Measurements from ENCODE around the gene AQP6.
A peak's percentile ranks its signal among the peaks of the same experiment; 100 is the strongest.

The AQP6 gene

GRCh38 chr12:49941556-49942511, 30.9 kb upstream of the AQP6 start:
- 0 out of 2 replicates have a peak, but pooled peaks have one; percentile 50 for TF ChIP-seq ZBTB7A (IDR thresholded peaks at IDR 0.05; ENCODE audit: low read depth)
- no peak for TF ChIP-seq TAF1 (IDR thresholded peaks at IDR 0.05; ENCODE audit: low read depth)
- peak; percentile 41 for TF ChIP-seq TEAD4 (IDR thresholded peaks at IDR 0.05)
- 0 out of 2 replicates have a peak, but pooled peaks have one; percentile 35 for TF ChIP-seq YY1 (IDR thresholded peaks at IDR 0.05; ENCODE audit: low read depth)
- TF ChIP-seq MAX (IDR thresholded peaks at IDR 0.05) = peak; percentile 67
- TF ChIP-seq NFIC (IDR thresholded peaks at IDR 0.05) = peak; percentile 17; the same call in 1 of the 2 replicates
- no peak for TF ChIP-seq RAD21 (IDR thresholded peaks at IDR 0.05; ENCODE audit: low read depth)
- TF ChIP-seq TCF12 (IDR thresholded peaks at IDR 0.05; ENCODE audit: low read depth) = peak; percentile 17; the same call in 1 of the 2 replicates

DNA sequence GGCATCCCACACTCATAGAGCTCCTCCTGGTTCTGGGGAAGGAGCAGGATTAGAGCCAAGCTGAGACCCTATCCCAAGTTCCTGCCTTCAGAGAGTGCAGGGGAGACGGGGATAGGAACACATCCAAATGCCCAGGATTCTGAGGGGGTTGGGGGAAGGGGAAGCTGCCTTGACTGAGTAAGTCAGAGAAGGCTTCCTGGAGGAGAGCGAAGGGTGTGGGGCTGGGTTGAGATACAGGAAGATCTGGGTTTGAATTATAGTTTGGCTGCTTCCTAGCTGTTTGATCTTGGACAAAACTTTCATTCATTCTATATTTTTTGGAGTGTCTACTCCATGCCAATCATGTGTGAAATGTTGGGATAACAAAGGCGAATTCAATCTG, 30.2 kb upstream of the AQP6 start:
- TF ChIP-seq CEBPB (IDR thresholded peaks at IDR 0.05) = no peak
- TF ChIP-seq MAX (IDR thresholded peaks at IDR 0.05) = no peak
- no peak for TF ChIP-seq FOXM1 (IDR thresholded peaks at IDR 0.05; ENCODE audit: borderline replicate concordance, low read depth)
- TF ChIP-seq TCF12 (IDR thresholded peaks at IDR 0.05; ENCODE audit: low read depth) = no peak
- TF ChIP-seq, protein P1, sequence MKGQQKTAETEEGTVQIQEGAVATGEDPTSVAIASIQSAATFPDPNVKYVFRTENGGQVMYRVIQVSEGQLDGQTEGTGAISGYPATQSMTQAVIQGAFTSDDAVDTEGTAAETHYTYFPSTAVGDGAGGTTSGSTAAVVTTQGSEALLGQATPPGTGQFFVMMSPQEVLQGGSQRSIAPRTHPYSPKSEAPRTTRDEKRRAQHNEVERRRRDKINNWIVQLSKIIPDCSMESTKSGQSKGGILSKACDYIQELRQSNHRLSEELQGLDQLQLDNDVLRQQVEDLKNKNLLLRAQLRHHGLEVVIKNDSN (IDR thresholded peaks at IDR 0.05) = no peak
- TF ChIP-seq EGR1 (IDR thresholded peaks at IDR 0.05) = no peak
- TF ChIP-seq ZBTB7A (IDR thresholded peaks at IDR 0.05; ENCODE audit: low read depth) = no peak
- no peak for TF ChIP-seq NFIC (IDR thresholded peaks at IDR 0.05)
- TF ChIP-seq EP300 (IDR thresholded peaks at IDR 0.05; ENCODE audit: borderline replicate concordance) = no peak
- TF ChIP-seq YY1 (IDR thresholded peaks at IDR 0.05; ENCODE audit: low read depth) = no peak
- no peak for TF ChIP-seq RAD21 (IDR thresholded peaks at IDR 0.05; ENCODE audit: low read depth)
- TF ChIP-seq TEAD4 (IDR thresholded peaks at IDR 0.05) = no peak
- no peak for TF ChIP-seq TAF1 (IDR thresholded peaks at IDR 0.05; ENCODE audit: low read depth)
- TF ChIP-seq CREB1 (IDR thresholded peaks at IDR 0.05; ENCODE audit: low read depth) = no peak
- no peak for TF ChIP-seq REST (IDR thresholded peaks at IDR 0.05; ENCODE audit: low read depth)

DNA sequence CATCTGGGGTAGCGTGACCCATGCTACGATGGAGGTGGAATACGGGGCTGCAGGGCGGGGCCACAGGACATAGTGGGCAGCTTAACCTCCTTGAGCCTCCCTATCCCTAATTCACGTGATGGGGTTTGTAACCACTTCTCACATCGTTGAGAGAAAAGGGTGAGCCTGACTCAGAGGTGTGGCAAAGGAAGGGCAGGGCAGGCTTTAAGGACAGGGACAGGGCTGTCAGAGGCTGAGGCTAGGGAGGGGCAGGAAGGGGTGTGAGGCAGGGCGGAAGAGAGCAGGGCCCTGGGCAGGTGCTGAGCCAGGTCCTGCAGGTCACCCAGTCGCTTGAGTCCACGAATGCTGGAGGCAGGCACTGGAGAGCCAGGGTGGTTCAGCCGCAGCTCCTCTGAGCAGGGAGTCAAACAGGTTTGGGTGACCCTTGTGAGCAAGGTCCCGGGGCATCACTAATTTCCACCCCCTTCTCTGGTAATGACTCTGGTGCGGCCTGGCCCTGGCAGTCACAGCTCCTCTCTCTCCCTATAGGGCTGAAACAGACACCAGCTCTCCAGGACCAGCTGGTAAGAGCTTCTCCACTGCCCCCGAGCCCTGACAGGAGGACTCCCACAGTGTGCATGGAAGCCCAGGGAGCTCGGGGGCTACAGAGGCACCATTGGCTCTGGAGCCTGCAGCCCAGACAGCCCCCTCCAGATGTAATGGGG, 29.7 kb upstream of the AQP6 start:
- TF ChIP-seq EGR1 (IDR thresholded peaks at IDR 0.05) (no peak), MAX (IDR thresholded peaks at IDR 0.05) (no peak), REST (IDR thresholded peaks at IDR 0.05; ENCODE audit: low read depth) (no peak), EP300 (IDR thresholded peaks at IDR 0.05; ENCODE audit: borderline replicate concordance) (no peak), CEBPB (IDR thresholded peaks at IDR 0.05) (no peak), TCF12 (IDR thresholded peaks at IDR 0.05; ENCODE audit: low read depth) (no peak), TEAD4 (IDR thresholded peaks at IDR 0.05) (no peak), ZBTB7A (IDR thresholded peaks at IDR 0.05; ENCODE audit: low read depth) (no peak), YY1 (IDR thresholded peaks at IDR 0.05; ENCODE audit: low read depth) (no peak), RAD21 (IDR thresholded peaks at IDR 0.05; ENCODE audit: low read depth) (no peak), FOXM1 (IDR thresholded peaks at IDR 0.05; ENCODE audit: borderline replicate concordance, low read depth) (no peak), TAF1 (IDR thresholded peaks at IDR 0.05; ENCODE audit: low read depth) (no peak), CREB1 (IDR thresholded peaks at IDR 0.05; ENCODE audit: low read depth) (no peak)
- TF ChIP-seq, protein P1 (IDR thresholded peaks at IDR 0.05) = no peak

GRCh38 chr12:49943625-49943960, 29.2 kb upstream of the AQP6 start:
- TF ChIP-seq ZBTB7A (IDR thresholded peaks at IDR 0.05; ENCODE audit: low read depth) (0 out of 2 replicates have a peak, but pooled peaks have one; percentile 19), TEAD4 (IDR thresholded peaks at IDR 0.05) (no peak), MAX (IDR thresholded peaks at IDR 0.05) (no peak), EP300 (IDR thresholded peaks at IDR 0.05; ENCODE audit: borderline replicate concordance) (0 out of 2 replicates have a peak, but pooled peaks have one; percentile 13), RAD21 (IDR thresholded peaks at IDR 0.05; ENCODE audit: low read depth) (no peak)
